ENCODE measurements around the gene SARNP.
"Not testable (repeated sequence)": the region's sequence is repeated elsewhere in the genome, so short reads cannot be mapped to it uniquely, and the experiment has no call there.

The SARNP gene

DNA sequence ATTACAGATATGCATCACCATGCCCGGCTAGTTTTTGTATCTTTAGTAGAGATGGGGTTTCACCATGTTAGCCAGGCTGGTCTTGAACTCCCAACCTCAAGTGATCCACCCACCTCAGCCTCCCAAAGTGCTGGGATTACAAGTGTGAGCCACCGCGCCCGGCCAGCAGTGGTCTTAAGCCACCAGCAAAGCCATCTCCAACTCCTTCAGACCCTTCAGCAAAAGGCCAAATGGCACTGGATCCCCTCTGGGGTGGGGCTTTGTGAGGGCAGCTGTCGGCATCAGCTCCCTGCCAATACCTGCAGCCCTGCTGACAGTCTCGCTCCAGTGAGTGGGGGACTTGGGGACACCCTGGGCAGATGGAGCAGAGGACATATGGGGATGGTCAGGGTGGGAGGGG lies 16.9 kb upstream of the SARNP start:
- H3K27ac ChIP-seq (ENCODE audit: low read depth, low read length); H3K9ac ChIP-seq (ENCODE audit: low read length); H3K4me3 ChIP-seq (ENCODE audit: low read depth in 1 of 2, low read length in 2 of 2); H3K27me3 ChIP-seq (ENCODE audit: control insufficient read depth in 1 of 2, insufficient read depth in 2 of 2, low read length in 2 of 2); H3K36me3 ChIP-seq (ENCODE audit: insufficient read depth, low read length); H3K4me1 ChIP-seq (ENCODE audit: insufficient read depth, low read length); H3K9me3 ChIP-seq (ENCODE audit: low read length): not testable (repeated sequence)

DNA sequence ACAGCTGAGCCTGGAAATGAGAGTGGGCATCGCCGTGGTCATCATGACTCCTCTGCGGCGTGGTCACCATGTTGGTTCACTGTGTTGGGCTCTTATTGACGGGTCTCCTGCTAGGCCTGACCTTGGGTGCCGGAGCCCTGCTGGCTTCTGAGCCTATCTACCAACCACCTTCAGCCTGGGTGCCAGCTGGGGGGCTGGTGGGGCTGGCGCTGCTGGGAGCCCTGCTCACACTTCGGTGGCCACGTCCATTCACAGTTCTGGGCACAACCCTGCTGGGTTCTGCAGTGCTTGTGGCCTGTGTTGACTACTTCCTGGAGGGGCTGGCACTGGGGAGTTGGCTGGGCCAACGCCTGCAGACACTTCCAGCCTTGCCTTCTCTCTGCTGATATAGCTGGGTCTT lies 15.5 kb upstream of the SARNP start:
- Histone ChIP-seq H3K27ac (ENCODE audit: low read depth, low read length) (no peak overlapping the region), H3K9me3 (ENCODE audit: low read length) (no peaks in the 10 kb centered on the region), H3K4me3 (ENCODE audit: low read depth in 1 of 2, low read length in 2 of 2) (no peak overlapping the region), H3K36me3 (ENCODE audit: insufficient read depth, low read length) (peaks cover 3% of the 10 kb centered on the region), H3K9ac (ENCODE audit: low read length) (no peak overlapping the region), H3K4me1 (ENCODE audit: insufficient read depth, low read length) (peaks cover 13% of the 10 kb centered on the region), H3K27me3 (ENCODE audit: control insufficient read depth in 1 of 2, insufficient read depth in 2 of 2, low read length in 2 of 2) (no peaks in the 10 kb centered on the region)

DNA sequence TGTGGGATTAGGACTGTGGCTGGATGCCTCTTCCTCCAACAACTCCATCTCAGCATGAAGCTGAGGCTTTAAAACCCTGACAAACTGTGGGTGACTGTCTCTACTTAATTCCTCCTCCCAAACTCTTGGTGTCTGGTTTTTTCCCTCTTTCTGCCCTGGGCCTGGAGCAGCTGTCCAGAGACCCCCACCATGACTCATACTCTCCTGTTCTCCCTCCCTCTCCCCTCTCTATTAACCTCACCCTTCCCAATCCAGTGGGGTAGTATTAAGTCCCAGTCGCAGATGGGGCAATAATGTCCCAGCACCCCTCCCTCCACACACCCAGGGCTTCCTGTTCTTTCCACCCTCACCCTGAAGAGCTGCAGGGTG lies 13.9 kb upstream of the SARNP start:
- H3K4me3 ChIP-seq (ENCODE audit: low read depth in 1 of 2, low read length in 2 of 2), result peak overlapping the region in 1 of 2 donors; percentile 79
- H3K27me3 ChIP-seq (ENCODE audit: control insufficient read depth in 1 of 2, insufficient read depth in 2 of 2, low read length in 2 of 2), result no peaks in the 10 kb centered on the region
- peaks cover 23% of the 10 kb centered on the region for H3K4me1 ChIP-seq (ENCODE audit: insufficient read depth, low read length)
- H3K9ac ChIP-seq (ENCODE audit: low read length), result peak overlapping the region; percentile 71
- H3K27ac ChIP-seq (ENCODE audit: low read depth, low read length), result peak overlapping the region; percentile 74
- H3K36me3 ChIP-seq (ENCODE audit: insufficient read depth, low read length), result peaks cover 11% of the 10 kb centered on the region
- no peaks in the 10 kb centered on the region for H3K9me3 ChIP-seq (ENCODE audit: low read length)

DNA sequence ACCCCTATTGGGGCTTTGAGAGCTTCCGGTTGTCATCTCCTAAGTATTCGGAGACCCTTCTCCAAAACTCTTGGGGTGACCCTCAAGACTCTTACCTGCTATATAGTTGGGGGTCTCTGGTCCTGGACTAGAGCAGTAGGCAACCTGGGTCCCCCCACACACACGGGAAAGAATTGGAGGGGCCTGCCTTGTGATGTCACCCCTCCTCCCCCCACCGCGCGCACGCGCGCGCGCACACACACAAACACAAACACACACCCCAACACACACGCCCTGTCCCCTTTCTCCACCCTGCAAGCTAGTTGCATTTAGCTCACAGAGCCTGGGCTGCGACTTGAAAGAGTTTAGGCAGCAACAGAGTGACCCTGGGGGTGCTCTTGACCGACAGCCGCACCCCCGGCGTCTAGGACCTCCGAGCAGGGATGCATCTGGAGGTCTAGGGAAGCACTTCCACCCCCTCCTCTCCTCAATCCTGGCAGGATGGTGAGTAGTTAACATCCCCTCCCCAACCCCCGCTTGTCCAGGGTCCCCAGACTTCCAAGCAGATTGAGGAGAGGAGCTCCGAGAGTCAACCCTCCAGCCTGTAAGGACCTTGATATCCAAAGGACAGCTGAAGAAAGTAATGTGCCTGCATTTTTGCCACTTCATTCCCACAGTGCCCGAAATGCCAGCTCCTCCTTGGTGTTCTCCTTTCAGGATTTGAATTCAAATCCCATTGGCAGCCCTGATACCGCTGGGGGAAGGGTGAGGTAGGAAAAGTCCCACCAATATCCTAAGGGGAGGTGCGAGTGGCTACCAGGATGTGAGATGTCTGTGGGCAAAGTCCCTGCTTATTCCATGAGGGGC lies 13.3 kb upstream of the SARNP start:
- H3K9me3 ChIP-seq (ENCODE audit: low read length), result no peaks in the 10 kb centered on the region
- H3K4me3 ChIP-seq (ENCODE audit: low read depth in 1 of 2, low read length in 2 of 2), result peak overlapping the region; percentile 62 to 79
- peak overlapping the region; percentile 71 for H3K9ac ChIP-seq (ENCODE audit: low read length)
- peaks cover 11% of the 10 kb centered on the region for H3K36me3 ChIP-seq (ENCODE audit: insufficient read depth, low read length)
- no peaks in the 10 kb centered on the region for H3K27me3 ChIP-seq (ENCODE audit: control insufficient read depth in 1 of 2, insufficient read depth in 2 of 2, low read length in 2 of 2)
- H3K4me1 ChIP-seq (ENCODE audit: insufficient read depth, low read length), result peaks cover 23% of the 10 kb centered on the region
- peak overlapping the region; percentile 74 for H3K27ac ChIP-seq (ENCODE audit: low read depth, low read length)

DNA sequence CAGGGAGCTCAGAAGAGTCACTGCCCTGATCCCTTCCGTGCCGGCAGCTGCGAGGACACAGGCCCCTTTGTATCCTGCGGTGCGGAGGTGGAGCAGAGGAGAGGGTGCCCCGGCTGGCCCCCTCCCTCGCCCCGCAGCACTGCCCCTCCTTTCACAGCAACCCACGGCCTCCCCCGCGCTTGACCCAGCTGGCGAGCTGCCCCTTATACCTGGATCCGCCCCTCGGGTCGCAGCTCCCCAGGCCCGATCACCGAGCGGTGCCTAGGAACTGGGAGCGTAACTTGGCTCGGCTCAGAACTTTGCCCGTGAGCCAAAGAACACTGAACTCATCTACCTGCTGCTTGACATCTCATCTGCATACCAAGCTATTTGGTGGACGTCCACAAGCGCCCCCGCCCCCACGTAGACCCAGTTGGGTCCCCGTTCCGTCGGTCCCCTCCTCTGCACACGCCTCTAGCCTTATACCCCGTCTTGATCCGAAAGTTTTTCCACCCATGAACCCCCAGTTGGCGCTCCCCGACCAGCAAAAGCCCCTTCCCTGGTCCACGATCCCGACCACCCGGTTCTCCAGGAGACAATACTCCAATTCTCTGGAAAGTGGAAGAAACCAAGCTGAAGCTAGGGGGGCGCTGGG lies 12.6 kb upstream of the SARNP start:
- Histone ChIP-seq H3K4me1 (ENCODE audit: insufficient read depth, low read length) (peaks cover 23% of the 10 kb centered on the region), H3K9ac (ENCODE audit: low read length) (peak overlapping the region; percentile 71), H3K9me3 (ENCODE audit: low read length) (no peaks in the 10 kb centered on the region), H3K36me3 (ENCODE audit: insufficient read depth, low read length) (peaks cover 11% of the 10 kb centered on the region), H3K27ac (ENCODE audit: low read depth, low read length) (peak overlapping the region; percentile 74), H3K4me3 (ENCODE audit: low read depth in 1 of 2, low read length in 2 of 2) (peak overlapping the region; percentile 62 to 79), H3K27me3 (ENCODE audit: control insufficient read depth in 1 of 2, insufficient read depth in 2 of 2, low read length in 2 of 2) (no peaks in the 10 kb centered on the region)

DNA sequence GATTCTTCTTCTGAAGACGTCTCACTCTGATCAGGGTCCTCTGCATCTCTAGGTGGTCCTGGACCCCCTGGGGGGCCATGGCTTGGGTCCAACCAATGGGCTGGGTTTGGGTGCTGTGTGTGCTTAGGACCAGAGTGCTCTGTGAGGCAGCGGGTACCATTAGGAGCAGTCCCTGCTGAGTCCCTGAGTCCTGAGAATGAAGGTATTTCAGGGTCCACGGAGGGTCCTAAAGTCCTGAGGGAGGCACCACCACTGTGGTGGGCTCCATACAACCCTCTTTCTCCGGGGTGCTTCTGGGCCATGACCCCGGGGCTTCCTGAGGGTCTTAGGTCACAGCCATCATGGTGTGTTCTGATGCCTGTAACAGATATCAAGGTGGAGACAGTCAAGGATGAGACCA lies 10.8 kb upstream of the SARNP start:
- no peaks in the 10 kb centered on the region for H3K27me3 ChIP-seq (ENCODE audit: control insufficient read depth in 1 of 2, insufficient read depth in 2 of 2, low read length in 2 of 2)
- peaks cover 11% of the 10 kb centered on the region for H3K36me3 ChIP-seq (ENCODE audit: insufficient read depth, low read length)
- H3K4me3 ChIP-seq (ENCODE audit: low read depth in 1 of 2, low read length in 2 of 2), result peak overlapping the region; percentile 56 to 58
- no peaks in the 10 kb centered on the region for H3K9me3 ChIP-seq (ENCODE audit: low read length)
- H3K27ac ChIP-seq (ENCODE audit: low read depth, low read length), result peak overlapping the region; percentile 74
- peaks cover 23% of the 10 kb centered on the region for H3K4me1 ChIP-seq (ENCODE audit: insufficient read depth, low read length)
- H3K9ac ChIP-seq (ENCODE audit: low read length), result no peak overlapping the region

DNA sequence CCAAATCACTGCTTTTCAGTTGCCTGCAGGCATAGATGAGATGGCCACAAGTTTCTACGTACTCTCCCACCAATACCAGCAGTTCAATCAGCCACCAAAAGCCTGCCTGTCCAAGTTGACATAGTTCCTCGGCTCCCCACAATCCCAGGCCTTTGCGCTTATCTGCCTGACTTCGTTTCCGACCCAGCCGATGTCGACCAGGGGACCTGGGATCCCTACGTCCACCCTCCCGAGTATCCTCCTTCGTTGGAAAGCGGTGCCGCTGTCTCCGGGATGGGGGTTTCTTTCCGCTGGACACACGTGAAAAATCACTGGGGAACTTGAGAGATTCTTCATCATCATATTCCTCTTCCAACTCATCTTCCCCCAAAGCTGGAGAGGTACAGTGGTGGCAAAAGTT lies 10.3 kb upstream of the SARNP start:
- Histone ChIP-seq H3K27ac (ENCODE audit: low read depth, low read length) (peak overlapping the region; percentile 74), H3K4me1 (ENCODE audit: insufficient read depth, low read length) (peaks cover 23% of the 10 kb centered on the region), H3K9ac (ENCODE audit: low read length) (peak overlapping the region; percentile 14)

DNA sequence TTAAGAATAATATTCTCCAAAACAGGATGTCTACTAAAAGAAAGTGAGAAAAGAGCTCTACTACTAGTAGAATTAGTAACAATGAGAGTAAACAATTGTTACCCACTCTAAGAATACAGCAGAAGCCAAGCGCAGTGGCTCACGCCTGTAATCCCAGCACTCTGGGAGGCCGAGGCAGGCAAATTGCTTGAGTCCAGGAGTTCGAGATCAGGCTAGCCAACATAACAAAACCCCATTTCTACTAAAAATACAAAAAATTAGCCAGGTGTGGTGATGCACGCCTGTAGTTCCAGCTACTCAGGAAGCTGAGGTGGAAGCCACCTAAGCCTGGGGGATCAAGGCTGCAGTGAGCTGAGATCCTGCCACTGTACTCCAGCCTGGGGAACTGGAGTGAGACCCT lies 7.2 kb upstream of the SARNP start:
- Histone ChIP-seq H3K4me1 (ENCODE audit: insufficient read depth, low read length) (peaks cover 19% of the 10 kb centered on the region), H3K36me3 (ENCODE audit: insufficient read depth, low read length) (peaks cover 47% of the 10 kb centered on the region), H3K27ac (ENCODE audit: low read depth, low read length) (no peak overlapping the region)

More for the DNA sequence above, 10.3 kb upstream of the SARNP start:
- peaks cover 17% of the 10 kb centered on the region for H3K36me3 ChIP-seq (ENCODE audit: insufficient read depth, low read length)
- no peaks in the 10 kb centered on the region for H3K9me3 ChIP-seq (ENCODE audit: low read length)
- no peak overlapping the region for H3K4me3 ChIP-seq (ENCODE audit: low read depth in 1 of 2, low read length in 2 of 2)
- no peaks in the 10 kb centered on the region for H3K27me3 ChIP-seq (ENCODE audit: control insufficient read depth in 1 of 2, insufficient read depth in 2 of 2, low read length in 2 of 2)

DNA sequence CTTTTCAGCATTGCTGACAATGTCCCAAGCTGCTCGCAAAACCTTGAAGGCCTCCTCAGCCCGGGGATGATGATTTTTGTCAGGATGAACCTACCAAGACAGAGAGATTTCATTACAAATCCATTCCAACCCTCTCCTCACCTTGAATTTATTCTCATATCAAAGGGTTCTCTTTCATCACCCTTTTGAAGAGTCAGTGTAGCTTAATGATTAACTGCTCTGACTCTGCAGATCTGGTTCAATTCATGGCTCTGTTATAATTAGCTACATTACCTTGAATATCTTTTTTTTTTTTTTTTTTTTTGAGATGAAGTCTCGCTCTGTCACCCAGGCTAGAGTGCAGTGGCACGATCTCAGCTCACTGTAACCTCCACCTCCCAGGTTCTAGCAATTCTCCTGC lies 5.9 kb upstream of the SARNP start:
- H3K4me3 ChIP-seq (ENCODE audit: low read depth in 1 of 2, low read length in 2 of 2), result no peak overlapping the region
- H3K4me1 ChIP-seq (ENCODE audit: insufficient read depth, low read length), result peaks cover 19% of the 10 kb centered on the region
- H3K27me3 ChIP-seq (ENCODE audit: control insufficient read depth in 1 of 2, insufficient read depth in 2 of 2, low read length in 2 of 2), result no peaks in the 10 kb centered on the region
- no peaks in the 10 kb centered on the region for H3K9me3 ChIP-seq (ENCODE audit: low read length)
- H3K9ac ChIP-seq (ENCODE audit: low read length), result no peak overlapping the region
- peaks cover 57% of the 10 kb centered on the region for H3K36me3 ChIP-seq (ENCODE audit: insufficient read depth, low read length)
- H3K27ac ChIP-seq (ENCODE audit: low read depth, low read length), result no peak overlapping the region

More for the DNA sequence above, 7.2 kb upstream of the SARNP start:
- Histone ChIP-seq H3K9ac (ENCODE audit: low read length) (no peak overlapping the region), H3K9me3 (ENCODE audit: low read length) (no peaks in the 10 kb centered on the region), H3K4me3 (ENCODE audit: low read depth in 1 of 2, low read length in 2 of 2) (no peak overlapping the region), H3K27me3 (ENCODE audit: control insufficient read depth in 1 of 2, insufficient read depth in 2 of 2, low read length in 2 of 2) (no peaks in the 10 kb centered on the region)

DNA sequence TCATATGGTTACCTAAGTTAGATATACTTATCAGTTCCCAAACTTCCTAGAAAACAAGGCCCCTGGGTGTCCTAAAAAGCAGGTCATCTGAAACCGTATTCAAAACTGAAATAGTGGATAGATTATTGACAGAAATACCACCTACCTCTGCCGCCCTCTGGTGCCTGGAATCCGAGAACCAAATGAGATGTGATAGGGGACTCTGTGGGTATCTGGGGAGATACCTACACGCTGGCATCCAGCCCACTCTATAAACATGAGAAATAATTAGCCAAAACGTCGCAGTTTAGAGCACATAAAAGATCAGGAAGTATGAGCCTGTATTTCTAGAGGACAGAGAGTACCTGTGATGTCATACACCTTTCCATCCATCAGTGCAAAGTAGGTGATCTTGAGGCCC lies 4.7 kb upstream of the SARNP start:
- H3K4me3 ChIP-seq (ENCODE audit: low read depth in 1 of 2, low read length in 2 of 2), result no peak overlapping the region
- H3K4me1 ChIP-seq (ENCODE audit: insufficient read depth, low read length), result peaks cover 10% of the 10 kb centered on the region
- no peaks in the 10 kb centered on the region for H3K9me3 ChIP-seq (ENCODE audit: low read length)
- H3K9ac ChIP-seq (ENCODE audit: low read length), result no peak overlapping the region
- H3K36me3 ChIP-seq (ENCODE audit: insufficient read depth, low read length), result peaks cover 46% of the 10 kb centered on the region
- H3K27ac ChIP-seq (ENCODE audit: low read depth, low read length), result no peak overlapping the region
- H3K27me3 ChIP-seq (ENCODE audit: control insufficient read depth in 1 of 2, insufficient read depth in 2 of 2, low read length in 2 of 2), result no peaks in the 10 kb centered on the region

DNA sequence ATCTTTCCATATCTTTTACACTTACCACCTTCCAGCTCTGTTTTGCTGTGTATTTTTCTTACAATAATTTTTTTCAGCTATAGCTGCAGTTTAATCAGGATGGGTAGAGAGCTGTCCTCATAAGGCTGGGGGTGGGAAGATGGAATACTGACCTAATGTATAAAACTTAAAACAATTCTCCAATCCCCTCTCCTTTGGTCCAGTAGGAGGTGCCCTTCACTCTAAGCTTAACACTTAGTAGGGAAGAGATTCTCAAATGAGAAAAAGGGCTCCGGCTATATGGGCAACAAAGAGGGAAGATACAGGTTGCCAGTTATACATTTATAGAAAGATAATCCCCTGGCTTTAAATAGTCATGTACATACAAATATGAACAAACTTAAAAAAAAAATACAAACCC lies 3.2 kb upstream of the SARNP start:
- peaks cover 46% of the 10 kb centered on the region for H3K36me3 ChIP-seq (ENCODE audit: insufficient read depth, low read length)
- no peaks in the 10 kb centered on the region for H3K9me3 ChIP-seq (ENCODE audit: low read length)
- H3K4me1 ChIP-seq (ENCODE audit: insufficient read depth, low read length), result peaks cover 16% of the 10 kb centered on the region

More for the DNA sequence above, 3.2 kb upstream of the SARNP start:
- Histone ChIP-seq H3K4me3 (ENCODE audit: low read depth in 1 of 2, low read length in 2 of 2) (no peak overlapping the region), H3K9ac (ENCODE audit: low read length) (no peak overlapping the region), H3K27me3 (ENCODE audit: control insufficient read depth in 1 of 2, insufficient read depth in 2 of 2, low read length in 2 of 2) (no peaks in the 10 kb centered on the region), H3K27ac (ENCODE audit: low read depth, low read length) (no peak overlapping the region)

Data from muscle layer of colon (tissue), 2 donors.